Uterus (tissue), 4 donors: Measurements from ENCODE around the gene ALOXE3. TPM values are rescaled to one million over a fixed set of nuclear protein-coding genes. Genes with fewer than 3 reads are reported as not detected.

Experiments
- DNase-seq, 2 donors: peaks; one replicate each; pipeline ENCODE4 v3.0.0-alpha.2; 2019 to 2020
- H3K27ac ChIP-seq, 2 donors: fragments of 200-600 bp; sonication (generic); 1 replicate in 1 of 2; 2 replicates in 1 of 2; pipeline ENCODE4 v1.5.1; 2016 to 2018
- H3K27me3 ChIP-seq, 2 donors: fragments of 200-600 bp; sonication (generic); one replicate each; pipeline ENCODE4 v1.5.1; 2018 to 2019; ENCODE audit warnings: control low read depth in 1 of 2
- H3K36me3 ChIP-seq, 2 donors: fragments of 200-600 bp; sonication (generic); one replicate each; pipeline ENCODE4 v1.5.1; 2019; ENCODE audit warnings: control low read depth in 1 of 2
- H3K4me1 ChIP-seq, 2 donors: fragments of 200-600 bp; sonication (generic); one replicate each; pipeline ENCODE4 v1.5.1; 2018 to 2019; ENCODE audit warnings: control low read depth in 1 of 2
- H3K4me3 ChIP-seq, 2 donors: fragments of 200-600 bp; sonication (generic); 1 replicate in 1 of 2; 2 replicates in 1 of 2; pipeline ENCODE4 v1.5.1; 2018 to 2019; ENCODE audit warnings: mild to moderate bottlenecking in 1 of 2
- H3K9me3 ChIP-seq, 2 donors: fragments of 200-600 bp; sonication (generic); one replicate each; pipeline ENCODE4 v1.5.1; 2019; ENCODE audit warnings: control low read depth in 1 of 2
- CTCF ChIP-seq, 4 experiments: fragments of 200-600 bp in 2 of 4; fragments of 450-650 bp in 2 of 4; sonication (generic) in 2 of 4; IDR thresholded peaks; one replicate each; pipeline ENCODE4 v1.5.1; 2016 to 2019; ENCODE audit warnings: antibody characterized with exemption in 4 of 4, mild to moderate bottlenecking in 2 of 4, moderate library complexity in 1 of 4
- POLR2A ChIP-seq, 2 donors: fragments of 450-650 bp; IDR thresholded peaks; one replicate each; pipeline ENCODE4 v1.6.1; 2016; ENCODE audit warnings: antibody characterized with exemption in 2 of 2, mild to moderate bottlenecking in 1 of 2, moderate library complexity in 1 of 2
- intact Hi-C: fragments of 100-400 bp; cut with DNase I; formaldehyde crosslinking; loops from one replicate; pipeline ENCODE4 v1.15.1; 2023; ENCODE audit warnings: low total_unique reads
- total RNA-seq, 4 donors: library from RNA; depleted of rRNA in 3 of 4; stranded (reverse); fragments of >200 nt in 3 of 4; gene quantifications; one replicate each; pipeline versions ENCODE4 v1.1.0 to v1.2.4, GENCODE V29; 2014 to 2023
- donor health status: DM: yes; HTN: yes; CAD: no.

ALOXE3 gene
- total RNA-seq, 4 donors from 2014 or later = 0.26 TPM; not detected in 3

DNA sequence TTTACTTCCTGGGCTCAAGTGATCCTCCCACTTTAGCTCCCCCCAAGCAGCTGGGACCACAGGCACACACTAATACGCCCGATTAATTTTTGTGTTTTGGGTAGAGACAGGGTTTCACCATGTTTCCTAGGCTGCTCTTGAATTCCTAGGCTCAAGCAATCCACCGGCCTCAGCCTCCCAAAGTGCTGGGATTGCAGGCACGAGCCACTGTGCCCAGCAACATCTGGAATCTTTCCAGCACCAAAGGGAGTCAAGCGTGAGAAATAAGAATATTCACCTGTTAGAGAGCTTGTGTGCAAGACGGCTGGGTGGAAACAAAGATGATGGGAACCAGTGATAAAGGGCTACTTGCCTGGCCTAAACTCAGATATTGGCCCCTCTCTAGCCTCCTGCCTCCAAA, 16.6 kb downstream of the ALOXE3 start:
- DNase-seq = no peak
- Histone ChIP-seq H3K27me3 (no peaks in the 10 kb centered on the region), H3K4me1 (no peaks in the 10 kb centered on the region), H3K4me3 (no peak overlapping the region), H3K9me3 (no peaks in the 10 kb centered on the region), H3K27ac (no peak overlapping the region), H3K36me3 (no peaks in the 10 kb centered on the region)
- intact Hi-C loops = no loop called here
- TF ChIP-seq POLR2A (IDR thresholded peaks at IDR 0.05) = no peak
- TF ChIP-seq CTCF (IDR thresholded peaks at IDR 0.05) = no peak

- H3K27ac ChIP-seq = no peak overlapping the region
- no peaks in the 10 kb centered on the region for H3K27me3 ChIP-seq
- H3K4me3 ChIP-seq = no peak overlapping the region
- no peaks in the 10 kb centered on the region for H3K9me3 ChIP-seq
- H3K4me1 ChIP-seq = no peaks in the 10 kb centered on the region
- TF ChIP-seq CTCF (IDR thresholded peaks at IDR 0.05) (no peak), POLR2A (IDR thresholded peaks at IDR 0.05) (no peak)
- intact Hi-C loops = no loop called here
- no peak for DNase-seq
- H3K36me3 ChIP-seq = no peaks in the 10 kb centered on the region
Observed at GRCh38 chr17:8100763-8101162, 17.6 kb downstream of the ALOXE3 start.

- H3K36me3 ChIP-seq = no peaks in the 10 kb centered on the region
- intact Hi-C loops = no loop called here
- DNase-seq = no peak
- no peak overlapping the region for H3K4me3 ChIP-seq
- TF ChIP-seq POLR2A (IDR thresholded peaks at IDR 0.05) (no peak), CTCF (IDR thresholded peaks at IDR 0.05) (no peak)
- H3K27ac ChIP-seq = no peak overlapping the region
- no peaks in the 10 kb centered on the region for H3K9me3 ChIP-seq
- H3K27me3 ChIP-seq = no peaks in the 10 kb centered on the region
- no peaks in the 10 kb centered on the region for H3K4me1 ChIP-seq
Observed at GRCh38 chr17:8100111-8100510, 18.2 kb downstream of the ALOXE3 start.

- Histone ChIP-seq H3K9me3 (no peaks in the 10 kb centered on the region), H3K27me3 (no peaks in the 10 kb centered on the region), H3K4me1 (no peaks in the 10 kb centered on the region), H3K4me3 (no peak overlapping the region), H3K36me3 (no peaks in the 10 kb centered on the region), H3K27ac (no peak overlapping the region)
- DNase-seq = no peak
- no peak for TF ChIP-seq CTCF (IDR thresholded peaks at IDR 0.05)
- no peak for TF ChIP-seq POLR2A (IDR thresholded peaks at IDR 0.05)
- intact Hi-C loops = no loop called here
Observed at GRCh38 chr17:8096541-8096940, 21.8 kb downstream of the ALOXE3 start.

DNA sequence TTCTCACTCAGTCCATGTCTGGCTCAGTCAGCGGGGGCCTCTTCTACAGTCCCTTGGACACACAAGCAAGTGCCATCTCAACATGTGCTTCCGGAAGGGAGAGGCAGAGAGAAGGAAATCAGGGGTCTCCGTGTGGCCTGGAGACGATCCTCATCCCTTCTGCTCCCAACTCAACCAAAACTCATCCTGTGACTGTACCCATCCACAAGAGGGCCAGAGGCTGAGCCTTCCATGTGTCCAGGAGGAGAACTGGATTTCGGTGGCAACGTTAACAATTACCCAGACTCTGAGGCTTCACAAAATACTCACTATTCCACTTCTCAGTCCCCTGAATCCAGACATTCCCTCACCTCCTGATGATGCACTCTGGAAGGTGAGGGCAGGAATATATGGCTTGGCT, 23.0 kb downstream of the ALOXE3 start:
- intact Hi-C loops = no loop called here
- Histone ChIP-seq H3K9me3 (no peaks in the 10 kb centered on the region), H3K27ac (no peak overlapping the region), H3K27me3 (no peaks in the 10 kb centered on the region), H3K36me3 (no peaks in the 10 kb centered on the region), H3K4me3 (no peak overlapping the region), H3K4me1 (no peaks in the 10 kb centered on the region)
- no peak for DNase-seq
- TF ChIP-seq CTCF (IDR thresholded peaks at IDR 0.05) (no peak), POLR2A (IDR thresholded peaks at IDR 0.05) (no peak)
